ENCODE data around the gene HUWE1. TPM values are rescaled to one million over a fixed set of nuclear protein-coding genes. Genes with fewer than 3 reads are reported as not detected.

The HUWE1 gene
- total and polyA plus RNA-seq, 4 donors = 91.1 to 128 (median 116) TPM

DNA sequence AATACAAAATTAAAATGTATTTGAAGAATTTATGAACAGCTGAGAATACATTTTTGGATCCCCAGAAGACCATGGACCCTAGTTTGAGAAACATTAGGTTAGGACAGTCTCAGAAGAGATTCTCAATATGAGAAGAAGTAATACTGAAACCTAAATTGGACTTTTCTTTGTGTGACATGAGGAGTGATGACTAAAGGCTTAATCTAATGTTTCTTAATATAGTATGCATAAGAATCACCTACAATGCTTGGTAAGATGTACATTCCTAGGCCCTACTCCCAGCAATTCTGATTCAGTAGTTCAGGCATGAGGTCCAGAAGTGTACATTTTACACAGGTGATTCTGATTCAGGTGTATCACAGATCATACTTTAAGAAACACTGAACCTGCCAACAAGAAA is 31.6 kb upstream of the HUWE1 start:
- Histone ChIP-seq H3K4me3 (ENCODE audit: low read depth, low read length) (no peak overlapping the region), H3K27ac (ENCODE audit: low read depth, low read length) (no peak overlapping the region), H3K27me3 (ENCODE audit: control insufficient read depth, insufficient read depth, low read length) (no peaks in the 10 kb centered on the region), H3K4me1 (ENCODE audit: control insufficient read depth, insufficient read depth, low read length) (no peaks in the 10 kb centered on the region), H3K36me3 (ENCODE audit: control insufficient read depth, insufficient read depth, low read length) (no peaks in the 10 kb centered on the region), H3K9me3 (ENCODE audit: control insufficient read depth, insufficient read depth, low read length) (no peaks in the 10 kb centered on the region)
- DNase-seq (ENCODE audit: low read depth in 4 of 6, low spot score in 6 of 6) = no peak

DNA sequence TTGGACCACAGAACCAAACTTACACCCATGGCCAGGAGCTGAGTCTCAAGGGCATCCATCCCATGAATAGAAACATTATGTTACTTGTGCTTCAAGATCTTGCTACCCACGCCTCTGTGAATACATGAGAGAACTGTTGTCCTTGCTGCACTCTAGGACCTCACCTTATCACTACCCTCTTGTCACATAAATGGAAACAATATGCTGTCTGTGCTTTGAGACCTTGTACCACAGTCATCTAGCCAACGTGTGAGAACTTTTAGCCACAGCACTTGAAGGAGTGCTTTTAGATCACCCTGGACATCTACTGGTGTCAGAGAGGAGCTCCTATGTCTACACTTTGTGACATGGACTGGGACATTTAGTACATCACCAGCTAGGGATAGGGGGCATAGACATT is 30.7 kb upstream of the HUWE1 start:
- Histone ChIP-seq H3K36me3 (ENCODE audit: control insufficient read depth, insufficient read depth, low read length) (no peaks in the 10 kb centered on the region), H3K27ac (ENCODE audit: low read depth, low read length) (no peak overlapping the region), H3K27me3 (ENCODE audit: control insufficient read depth, insufficient read depth, low read length) (no peaks in the 10 kb centered on the region), H3K4me3 (ENCODE audit: low read depth, low read length) (no peak overlapping the region), H3K9me3 (ENCODE audit: control insufficient read depth, insufficient read depth, low read length) (no peaks in the 10 kb centered on the region), H3K4me1 (ENCODE audit: control insufficient read depth, insufficient read depth, low read length) (no peaks in the 10 kb centered on the region)
- DNase-seq (ENCODE audit: low read depth in 4 of 6, low spot score in 6 of 6) = no peak
- 61% methylated on average over 2 of the region's 2 CpGs for WGBS (ENCODE audit: insufficient coverage)

GRCh38 chrX:53716328-53717088 is 30.0 kb upstream of the HUWE1 start:
- Histone ChIP-seq H3K36me3 (ENCODE audit: control insufficient read depth, insufficient read depth, low read length) (no peaks in the 10 kb centered on the region), H3K9me3 (ENCODE audit: control insufficient read depth, insufficient read depth, low read length) (no peaks in the 10 kb centered on the region), H3K4me3 (ENCODE audit: low read depth, low read length) (no peak overlapping the region), H3K27ac (ENCODE audit: low read depth, low read length) (no peak overlapping the region), H3K27me3 (ENCODE audit: control insufficient read depth, insufficient read depth, low read length) (no peaks in the 10 kb centered on the region), H3K4me1 (ENCODE audit: control insufficient read depth, insufficient read depth, low read length) (no peaks in the 10 kb centered on the region)
- no peak for DNase-seq (ENCODE audit: low read depth in 4 of 6, low spot score in 6 of 6)
- 81% methylated on average over 3 of the region's 4 CpGs for WGBS (ENCODE audit: insufficient coverage)

GRCh38 chrX:53715346-53715924 is 28.9 kb upstream of the HUWE1 start:
- Histone ChIP-seq H3K9me3 (ENCODE audit: control insufficient read depth, insufficient read depth, low read length) (no peaks in the 10 kb centered on the region), H3K27ac (ENCODE audit: low read depth, low read length) (no peak overlapping the region), H3K4me3 (ENCODE audit: low read depth, low read length) (no peak overlapping the region), H3K27me3 (ENCODE audit: control insufficient read depth, insufficient read depth, low read length) (no peaks in the 10 kb centered on the region), H3K36me3 (ENCODE audit: control insufficient read depth, insufficient read depth, low read length) (no peaks in the 10 kb centered on the region), H3K4me1 (ENCODE audit: control insufficient read depth, insufficient read depth, low read length) (no peaks in the 10 kb centered on the region)
- WGBS (ENCODE audit: insufficient coverage) = no CpG with 5 or more reads among the region's 3 CpGs
- no peak for DNase-seq (ENCODE audit: low read depth in 4 of 6, low spot score in 6 of 6)

DNA sequence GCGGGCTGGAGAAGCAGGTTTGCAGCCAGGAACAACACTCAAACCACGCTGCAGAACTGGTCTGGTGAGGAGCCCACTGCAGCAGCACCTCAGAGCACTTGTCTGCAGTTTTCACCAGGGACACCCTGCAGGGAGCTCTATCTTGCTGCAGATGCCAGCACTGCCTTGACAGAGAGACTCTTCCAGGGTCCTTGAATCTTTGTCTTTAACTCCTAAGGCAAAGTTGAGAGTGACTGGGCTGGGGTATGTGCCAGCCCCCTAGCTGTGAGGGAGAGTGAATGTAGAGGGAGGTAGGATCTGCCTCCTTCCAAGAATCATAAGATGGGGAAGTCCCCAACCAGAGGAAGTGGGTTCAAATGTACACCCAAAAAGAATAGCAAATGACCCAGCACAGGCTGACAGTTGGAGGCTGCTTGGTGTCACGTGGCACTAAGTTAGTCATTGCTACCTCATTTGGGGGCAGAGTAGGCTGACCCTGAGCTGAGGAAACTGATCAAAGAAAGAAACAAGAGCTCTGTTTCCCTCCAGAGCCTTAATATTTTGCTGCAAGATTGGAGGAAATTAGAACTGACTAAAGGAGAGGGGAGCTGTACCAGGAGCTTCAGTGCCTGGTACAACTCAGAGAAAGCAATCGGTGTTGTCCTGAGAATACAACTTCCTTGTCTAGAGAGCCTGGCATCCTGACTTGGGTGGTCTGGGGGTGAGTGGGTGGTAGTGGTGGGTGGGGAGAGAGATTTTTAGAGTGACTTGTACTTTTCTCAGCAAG is 28.2 kb upstream of the HUWE1 start:
- H3K27ac ChIP-seq (ENCODE audit: low read depth, low read length) = no peak overlapping the region
- H3K9me3 ChIP-seq (ENCODE audit: control insufficient read depth, insufficient read depth, low read length) = no peaks in the 10 kb centered on the region
- WGBS (ENCODE audit: insufficient coverage) = 65% methylated on average over 4 of the region's 4 CpGs
- H3K27me3 ChIP-seq (ENCODE audit: control insufficient read depth, insufficient read depth, low read length) = no peaks in the 10 kb centered on the region
- no peak overlapping the region for H3K4me3 ChIP-seq (ENCODE audit: low read depth, low read length)
- no peaks in the 10 kb centered on the region for H3K36me3 ChIP-seq (ENCODE audit: control insufficient read depth, insufficient read depth, low read length)
- peak in 1 of 6 donors; percentile 2 for DNase-seq (ENCODE audit: low read depth in 4 of 6, low spot score in 6 of 6)
- H3K4me1 ChIP-seq (ENCODE audit: control insufficient read depth, insufficient read depth, low read length) = no peaks in the 10 kb centered on the region

GRCh38 chrX:53713987-53714579 is 27.6 kb upstream of the HUWE1 start:
- no peak for DNase-seq (ENCODE audit: low read depth in 4 of 6, low spot score in 6 of 6)
- no peaks in the 10 kb centered on the region for H3K36me3 ChIP-seq (ENCODE audit: control insufficient read depth, insufficient read depth, low read length)
- H3K27ac ChIP-seq (ENCODE audit: low read depth, low read length) = no peak overlapping the region
- H3K4me3 ChIP-seq (ENCODE audit: low read depth, low read length) = no peak overlapping the region
- no peaks in the 10 kb centered on the region for H3K4me1 ChIP-seq (ENCODE audit: control insufficient read depth, insufficient read depth, low read length)
- H3K27me3 ChIP-seq (ENCODE audit: control insufficient read depth, insufficient read depth, low read length) = no peaks in the 10 kb centered on the region
- WGBS (ENCODE audit: insufficient coverage) = 100% methylated on average over 1 of the region's 6 CpGs
- H3K9me3 ChIP-seq (ENCODE audit: control insufficient read depth, insufficient read depth, low read length) = no peaks in the 10 kb centered on the region

DNA sequence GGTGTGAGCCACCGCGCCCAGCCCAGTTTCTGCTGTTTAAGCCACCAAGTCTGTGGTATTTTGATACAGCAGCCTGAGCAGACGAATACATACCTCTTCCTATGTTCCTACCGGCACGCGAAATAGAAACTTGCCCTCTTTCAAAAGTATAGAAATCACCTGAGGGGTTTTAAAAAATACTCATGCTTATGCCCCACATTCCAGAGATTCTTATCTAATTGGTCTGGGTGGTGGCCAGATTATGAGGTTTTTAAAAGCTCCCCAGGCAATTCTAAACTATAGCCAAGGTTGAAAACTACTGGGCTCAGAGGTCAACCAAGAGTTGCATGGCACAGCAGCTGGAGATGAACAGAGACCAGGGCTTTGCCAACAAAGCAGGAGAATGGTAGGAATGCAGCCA is 24.9 kb upstream of the HUWE1 start:
- 100% methylated on average over 2 of the region's 6 CpGs for WGBS (ENCODE audit: insufficient coverage)
- no peak for DNase-seq (ENCODE audit: low read depth in 4 of 6, low spot score in 6 of 6)

GRCh38 chrX:53704854-53705253 is 18.3 kb upstream of the HUWE1 start:
- Histone ChIP-seq H3K9me3 (ENCODE audit: control insufficient read depth, insufficient read depth, low read length) (no peaks in the 10 kb centered on the region), H3K4me1 (ENCODE audit: control insufficient read depth, insufficient read depth, low read length) (no peaks in the 10 kb centered on the region), H3K27ac (ENCODE audit: low read depth, low read length) (no peak overlapping the region), H3K4me3 (ENCODE audit: low read depth, low read length) (no peak overlapping the region), H3K36me3 (ENCODE audit: control insufficient read depth, insufficient read depth, low read length) (no peaks in the 10 kb centered on the region), H3K27me3 (ENCODE audit: control insufficient read depth, insufficient read depth, low read length) (no peaks in the 10 kb centered on the region)
- DNase-seq (ENCODE audit: low read depth in 4 of 6, low spot score in 6 of 6) = no peak
- WGBS (ENCODE audit: insufficient coverage) = no CpG with 5 or more reads among the region's 3 CpGs

More for the DNA sequence above, 24.9 kb upstream of the HUWE1 start:
- Histone ChIP-seq H3K4me3 (ENCODE audit: low read depth, low read length) (no peak overlapping the region), H3K9me3 (ENCODE audit: control insufficient read depth, insufficient read depth, low read length) (no peaks in the 10 kb centered on the region), H3K4me1 (ENCODE audit: control insufficient read depth, insufficient read depth, low read length) (no peaks in the 10 kb centered on the region), H3K36me3 (ENCODE audit: control insufficient read depth, insufficient read depth, low read length) (no peaks in the 10 kb centered on the region), H3K27me3 (ENCODE audit: control insufficient read depth, insufficient read depth, low read length) (no peaks in the 10 kb centered on the region), H3K27ac (ENCODE audit: low read depth, low read length) (no peak overlapping the region)

DNA sequence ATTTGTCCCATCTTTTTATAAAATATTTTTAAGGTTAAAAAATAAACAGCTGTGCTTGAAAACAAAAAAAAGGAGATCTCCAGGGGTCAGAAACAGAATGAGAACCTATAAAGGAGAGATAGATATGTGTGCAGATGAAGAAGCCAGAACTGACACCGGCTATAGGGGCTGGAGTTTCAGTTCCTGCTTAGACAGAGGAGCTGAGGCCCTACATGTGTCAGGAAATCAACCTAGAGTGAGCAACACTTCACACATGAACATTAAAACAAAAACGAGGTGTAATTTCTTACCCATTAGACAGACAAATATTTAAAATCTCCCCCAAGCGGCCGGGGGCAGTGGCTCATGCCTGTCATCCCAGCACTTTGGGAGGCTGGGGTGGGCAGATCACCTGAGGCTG is 17.8 kb upstream of the HUWE1 start:
- 100% methylated on average over 2 of the region's 4 CpGs for WGBS (ENCODE audit: insufficient coverage)
- no peak overlapping the region for H3K4me3 ChIP-seq (ENCODE audit: low read depth, low read length)
- H3K27ac ChIP-seq (ENCODE audit: low read depth, low read length) = no peak overlapping the region
- no peak for DNase-seq (ENCODE audit: low read depth in 4 of 6, low spot score in 6 of 6)
- no peaks in the 10 kb centered on the region for H3K9me3 ChIP-seq (ENCODE audit: control insufficient read depth, insufficient read depth, low read length)
- no peaks in the 10 kb centered on the region for H3K36me3 ChIP-seq (ENCODE audit: control insufficient read depth, insufficient read depth, low read length)
- no peaks in the 10 kb centered on the region for H3K4me1 ChIP-seq (ENCODE audit: control insufficient read depth, insufficient read depth, low read length)
- no peaks in the 10 kb centered on the region for H3K27me3 ChIP-seq (ENCODE audit: control insufficient read depth, insufficient read depth, low read length)

Data from spinal cord (tissue), 10 donors.